Hepatocyte (in vitro differentiated cells): ENCODE measurements around the gene SIRPB1. TPM values are rescaled to one million over a fixed set of nuclear protein-coding genes. Genes with fewer than 3 reads are reported as not detected.

Source experiments
- DNase-seq: peaks from one replicate; pipeline ENCODE4 v3.0.0-alpha.2; 2016; ENCODE audit warnings: low spot score
- H2AFZ ChIP-seq: fragments of 200-600 bp; sonication (generic); 2 replicates; pipeline ENCODE4 v1.6.0; 2016; ENCODE audit warnings: antibody characterized with exemption, mild to moderate bottlenecking
- H3K27ac ChIP-seq: fragments of 200-600 bp; sonication (generic); 2 replicates; pipeline ENCODE4 v1.5.1; 2016; ENCODE audit warnings: mild to moderate bottlenecking
- H3K27me3 ChIP-seq: fragments of 200-600 bp; sonication (generic); 2 replicates; pipeline ENCODE4 v1.6.1; 2016
- H3K36me3 ChIP-seq: fragments of 200-600 bp; sonication (generic); replicated peaks from 2 replicates; pipeline ENCODE4 v1.5.1; 2016; ENCODE audit warnings: low read depth; ENCODE audit not compliant: insufficient read depth
- H3K4me1 ChIP-seq: fragments of 200-600 bp; sonication (generic); 2 replicates; pipeline ENCODE4 v1.5.1; 2016; ENCODE audit warnings: mild to moderate bottlenecking, moderate library complexity; ENCODE audit not compliant: insufficient read depth
- H3K4me2 ChIP-seq: fragments of 200-600 bp; sonication (generic); 2 replicates; pipeline ENCODE4 v1.6.0; 2016
- H3K4me3 ChIP-seq: fragments of 200-600 bp; sonication (generic); 2 replicates; pipeline ENCODE4 v1.5.1; 2016; ENCODE audit warnings: mild to moderate bottlenecking
- H3K79me2 ChIP-seq: fragments of 200-600 bp; sonication (generic); 2 replicates; pipeline ENCODE4 v1.6.0; 2017; ENCODE audit warnings: mild to moderate bottlenecking
- H3K9me2 ChIP-seq: fragments of 200-600 bp; sonication (generic); replicated peaks from 2 replicates; pipeline ENCODE4 v1.6.0; 2017; ENCODE audit warnings: mild to moderate bottlenecking; ENCODE audit not compliant: insufficient read depth
- H3K9me3 ChIP-seq: fragments of 200-600 bp; sonication (generic); 2 replicates; pipeline ENCODE4 v1.5.1; 2016; ENCODE audit warnings: low read depth, mild to moderate bottlenecking
- H4K20me1 ChIP-seq: fragments of 200-600 bp; sonication (generic); 2 replicates; pipeline ENCODE4 v1.6.0; 2016; ENCODE audit warnings: mild to moderate bottlenecking; ENCODE audit not compliant: insufficient read depth, poor library complexity, severe bottlenecking
- EZH2 ChIP-seq: fragments of 200-600 bp; sonication (generic); IDR thresholded peaks from 2 replicates; pipeline ENCODE4 v1.6.1; 2016; ENCODE audit warnings: antibody characterized with exemption, mild to moderate bottlenecking, borderline replicate concordance
- EZH2phosphoT487 ChIP-seq: fragments of 200-600 bp; sonication (generic); IDR thresholded peaks from one replicate; pipeline ENCODE4 v1.6.1; 2018; ENCODE audit warnings: antibody characterized with exemption, mild to moderate bottlenecking, low read depth, moderate library complexity; ENCODE audit not compliant: unreplicated experiment, severe bottlenecking
- WGBS: methylation state at CpG from one replicate; pipeline ENCODE4 v1.1.6; 2016; ENCODE audit warnings: low lambda C conversion rate; ENCODE audit errors: missing lambda C conversion rate; 5-methylcytosine and 5-hydroxymethylcytosine counted together
- polyA plus RNA-seq: library from polyadenylated mRNA; unstranded; fragments of >200 nt; fragmentation: Nextera tagmentation; extraction: Ambion mirVana; gene quantifications from 2 replicates; pipeline ENCODE4 v1.2.1, GENCODE V29; 2016
- total RNA-seq: library from RNA; depleted of rRNA; stranded (reverse); fragments of >200 nt; gene quantifications from 2 replicates; pipeline ENCODE4 v1.2.3, GENCODE V29; 2014
- TF ChIP-seq, protein P1 (sequence below): fragments of 200-600 bp; sonication (generic); IDR thresholded peaks from 2 replicates; pipeline ENCODE4 v1.5.1; 2016; ENCODE audit warnings: antibody characterized with exemption, mild to moderate bottlenecking; ENCODE audit not compliant: poor library complexity

Gene SIRPB1
- total and polyA plus RNA-seq, 2 experiments from 2014 or later: 0.57 to 0.97 TPM

DNA sequence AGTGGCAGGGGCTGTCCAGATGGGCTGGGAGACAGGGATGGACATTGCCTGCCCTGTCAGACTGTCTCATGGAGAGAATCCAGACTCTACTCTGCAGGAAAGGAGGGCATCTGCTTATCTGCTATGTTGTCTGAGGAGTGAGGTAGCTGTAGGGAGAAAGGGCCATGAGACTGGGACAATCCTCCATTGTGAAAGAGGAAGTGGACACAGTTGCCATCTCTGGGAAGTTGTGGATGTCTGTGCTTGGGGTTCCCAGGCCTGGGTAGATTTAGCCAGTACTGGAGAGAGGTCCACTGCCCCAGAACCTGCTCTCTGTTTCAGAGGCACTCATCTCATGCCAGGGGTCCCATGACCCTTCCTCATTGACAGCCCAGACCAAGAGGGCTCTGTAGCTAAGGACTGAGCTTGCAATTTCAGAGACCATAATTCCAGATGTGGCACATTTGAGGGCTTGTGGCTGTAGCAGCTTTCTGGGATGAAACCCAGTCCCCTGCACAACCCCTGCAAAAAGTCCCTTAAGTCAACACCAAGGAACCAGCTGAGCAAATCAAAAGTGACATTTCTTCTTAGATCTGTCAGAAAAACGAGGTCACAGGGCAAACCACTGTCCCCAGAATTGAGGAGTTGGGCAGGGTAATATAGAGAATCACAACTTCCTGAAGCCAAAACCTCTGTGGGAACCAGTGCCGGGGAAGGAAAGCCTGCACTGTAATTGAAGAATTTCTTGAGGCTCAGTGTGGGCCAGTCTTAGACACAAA lies 41.9 kb upstream of the SIRPB1 start:
- WGBS: 59% methylated on average over 2 of the region's 2 CpGs
- Histone ChIP-seq H3K4me1 (no peaks in the 10 kb centered on the region), H3K79me2 (no peaks in the 10 kb centered on the region), H3K9me3 (no peaks in the 10 kb centered on the region), H3K27ac (no peak overlapping the region), H4K20me1 (no peaks in the 10 kb centered on the region), H3K4me3 (no peak overlapping the region), H3K27me3 (peaks cover 12% of the 10 kb centered on the region), H2AFZ (no peak overlapping the region), H3K36me3 (no peaks in the 10 kb centered on the region), H3K4me2 (no peak overlapping the region), H3K9me2 (no peaks in the 10 kb centered on the region)
- DNase-seq: no peak
- no peak for TF ChIP-seq EZH2
- TF ChIP-seq, protein P1, sequence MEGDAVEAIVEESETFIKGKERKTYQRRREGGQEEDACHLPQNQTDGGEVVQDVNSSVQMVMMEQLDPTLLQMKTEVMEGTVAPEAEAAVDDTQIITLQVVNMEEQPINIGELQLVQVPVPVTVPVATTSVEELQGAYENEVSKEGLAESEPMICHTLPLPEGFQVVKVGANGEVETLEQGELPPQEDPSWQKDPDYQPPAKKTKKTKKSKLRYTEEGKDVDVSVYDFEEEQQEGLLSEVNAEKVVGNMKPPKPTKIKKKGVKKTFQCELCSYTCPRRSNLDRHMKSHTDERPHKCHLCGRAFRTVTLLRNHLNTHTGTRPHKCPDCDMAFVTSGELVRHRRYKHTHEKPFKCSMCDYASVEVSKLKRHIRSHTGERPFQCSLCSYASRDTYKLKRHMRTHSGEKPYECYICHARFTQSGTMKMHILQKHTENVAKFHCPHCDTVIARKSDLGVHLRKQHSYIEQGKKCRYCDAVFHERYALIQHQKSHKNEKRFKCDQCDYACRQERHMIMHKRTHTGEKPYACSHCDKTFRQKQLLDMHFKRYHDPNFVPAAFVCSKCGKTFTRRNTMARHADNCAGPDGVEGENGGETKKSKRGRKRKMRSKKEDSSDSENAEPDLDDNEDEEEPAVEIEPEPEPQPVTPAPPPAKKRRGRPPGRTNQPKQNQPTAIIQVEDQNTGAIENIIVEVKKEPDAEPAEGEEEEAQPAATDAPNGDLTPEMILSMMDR: no peak
- TF ChIP-seq EZH2phosphoT487: no peak

DNA sequence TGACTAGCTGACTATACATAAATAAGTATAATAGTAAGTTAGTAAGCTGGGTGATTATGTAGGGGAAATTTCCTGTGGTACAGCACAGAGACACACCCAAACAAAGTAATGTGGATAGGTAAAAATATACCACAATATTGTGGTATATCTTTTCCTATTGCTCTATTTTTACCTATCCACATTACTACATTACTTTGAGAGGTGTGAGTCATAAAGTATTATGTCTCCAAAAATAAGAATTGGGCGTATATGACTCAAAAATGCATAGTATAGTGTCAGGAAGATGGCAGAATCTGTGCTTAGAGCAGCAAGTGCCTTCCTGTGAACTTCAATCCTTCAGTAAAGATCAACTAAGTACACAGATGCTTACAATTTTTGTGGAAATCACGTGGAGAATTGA lies 40.4 kb upstream of the SIRPB1 start:
- Histone ChIP-seq H4K20me1 (no peaks in the 10 kb centered on the region), H3K4me3 (no peak overlapping the region), H2AFZ (no peak overlapping the region), H3K4me1 (no peaks in the 10 kb centered on the region), H3K9me3 (no peaks in the 10 kb centered on the region), H3K36me3 (no peaks in the 10 kb centered on the region), H3K27ac (no peak overlapping the region), H3K27me3 (peaks cover 12% of the 10 kb centered on the region), H3K4me2 (no peak overlapping the region), H3K9me2 (no peaks in the 10 kb centered on the region), H3K79me2 (no peaks in the 10 kb centered on the region)
- no peak for DNase-seq
- WGBS: 36% methylated on average over 2 of the region's 2 CpGs
- TF ChIP-seq, protein P1: no peak
- TF ChIP-seq EZH2 (no peak), EZH2phosphoT487 (no peak)

DNA sequence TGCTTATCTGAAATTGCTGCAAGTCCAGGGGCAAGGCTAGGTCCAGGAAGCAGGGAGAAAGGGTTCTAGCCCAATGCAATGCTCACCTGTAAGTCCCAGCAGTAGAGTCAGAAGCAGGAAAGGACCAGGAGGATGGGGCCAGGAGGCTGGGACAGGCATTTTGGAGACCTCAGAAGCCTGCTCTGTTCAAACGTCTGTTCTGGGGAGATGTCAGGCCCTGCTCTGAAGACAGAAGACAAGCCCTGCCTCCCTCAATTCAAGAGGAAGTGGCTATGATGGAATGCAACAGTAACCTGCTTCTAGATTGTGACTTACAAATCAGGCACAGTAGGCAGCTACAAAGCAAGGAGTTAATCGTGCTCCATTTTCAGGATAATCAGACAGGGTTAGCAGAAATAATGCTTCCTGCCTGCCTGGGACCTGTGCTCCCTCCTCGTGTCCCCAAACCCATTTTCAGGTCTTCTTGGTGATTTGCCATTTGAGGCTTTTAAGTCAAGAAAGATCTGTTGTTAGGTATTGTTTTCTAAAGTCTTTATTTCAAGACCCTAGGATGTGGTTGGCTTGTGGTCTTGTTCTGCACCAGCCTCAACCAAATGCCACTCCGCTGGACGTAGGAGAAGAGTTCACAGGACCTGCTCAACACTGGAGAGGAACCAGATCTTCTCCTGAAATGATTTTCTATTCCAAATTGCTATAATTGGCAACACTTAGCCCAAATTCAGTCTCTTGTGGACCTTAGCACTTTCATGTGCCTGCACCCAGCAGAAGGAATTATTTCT lies 37.9 kb upstream of the SIRPB1 start, which contains the start of gene SIRPG:
TSS of gene SIRPG (minus strand) at position 224 of the 779 bp plus-strand sequence. CDS start at position 159, 65 bp downstream.
- no peaks in the 10 kb centered on the region for H4K20me1 ChIP-seq
- H2AFZ ChIP-seq: no peak within 1 kb of the TSS
- H3K9me3 ChIP-seq: no peaks in the 10 kb centered on the region
- no peak for DNase-seq
- H3K4me1 ChIP-seq: no peaks in the 10 kb centered on the region
- H3K27me3 ChIP-seq: peaks cover 12% of the 10 kb centered on the region
- H3K4me3 ChIP-seq: no peak within 1 kb of the TSS
- H3K4me2 ChIP-seq: no peak within 1 kb of the TSS
- H3K9me2 ChIP-seq: no peaks in the 10 kb centered on the region
- 86% methylated on average over 5 of the region's 5 CpGs for WGBS
- H3K36me3 ChIP-seq: no peaks in the 10 kb centered on the region
- no peaks in the 10 kb centered on the region for H3K79me2 ChIP-seq
- no peak within 1 kb of the TSS for H3K27ac ChIP-seq
- TF ChIP-seq EZH2phosphoT487 (no peak), EZH2 (no peak)
- TF ChIP-seq, protein P1: no peak
